ENCODE measurements around the gene COG3.

COG3 gene

GRCh38 chr13:45529758-45530157 is 65.0 kb downstream of the COG3 start:
- Histone ChIP-seq H3K27me3 (ENCODE audit: control insufficient read depth in 1 of 2, insufficient read depth in 2 of 2, low read length in 2 of 2) (no peaks in the 10 kb centered on the region), H3K9ac (ENCODE audit: low read length in 2 of 2) (no peak overlapping the region), H3K4me1 (ENCODE audit: control insufficient read depth, insufficient read depth, low read length) (no peaks in the 10 kb centered on the region), H3K9me3 (ENCODE audit: control insufficient read depth in 2 of 2, low read length in 2 of 2) (no peaks in the 10 kb centered on the region), H3K4me3 (ENCODE audit: low read length in 2 of 2) (no peak overlapping the region), H3K27ac (ENCODE audit: low read length) (no peak overlapping the region), H3K36me3 (ENCODE audit: control insufficient read depth in 2 of 2, insufficient read depth in 2 of 2, low read length in 2 of 2) (peaks cover 29 to 38% of the 10 kb centered on the region in 2 donors)

- H3K36me3 ChIP-seq (ENCODE audit: control insufficient read depth in 2 of 2, insufficient read depth in 2 of 2, low read length in 2 of 2): peaks cover 36 to 40% of the 10 kb centered on the region in 2 donors
- H3K9ac ChIP-seq (ENCODE audit: low read length in 2 of 2): no peak overlapping the region
- no peaks in the 10 kb centered on the region for H3K9me3 ChIP-seq (ENCODE audit: control insufficient read depth in 2 of 2, low read length in 2 of 2)
These were observed 69.9 kb downstream of the COG3 start for GRCh38 chr13:45534604-45535003.

GRCh38 chr13:45536224-45536623 is 71.5 kb downstream of the COG3 start:
- H3K4me3 ChIP-seq (ENCODE audit: low read length in 2 of 2): no peak overlapping the region
- H3K27ac ChIP-seq (ENCODE audit: low read length): no peak overlapping the region
- no peaks in the 10 kb centered on the region for H3K4me1 ChIP-seq (ENCODE audit: control insufficient read depth, insufficient read depth, low read length)
- peaks cover 26 to 30% of the 10 kb centered on the region in 2 donors for H3K36me3 ChIP-seq (ENCODE audit: control insufficient read depth in 2 of 2, insufficient read depth in 2 of 2, low read length in 2 of 2)
- no peaks in the 10 kb centered on the region for H3K27me3 ChIP-seq (ENCODE audit: control insufficient read depth in 1 of 2, insufficient read depth in 2 of 2, low read length in 2 of 2)
- H3K9me3 ChIP-seq (ENCODE audit: control insufficient read depth in 2 of 2, low read length in 2 of 2): no peaks in the 10 kb centered on the region
- no peak overlapping the region for H3K9ac ChIP-seq (ENCODE audit: low read length in 2 of 2)

More at GRCh38 chr13:45534604-45535003, 69.9 kb downstream of the COG3 start:
- no peak overlapping the region for H3K27ac ChIP-seq (ENCODE audit: low read length)
- H3K27me3 ChIP-seq (ENCODE audit: control insufficient read depth in 1 of 2, insufficient read depth in 2 of 2, low read length in 2 of 2): no peaks in the 10 kb centered on the region
- H3K4me3 ChIP-seq (ENCODE audit: low read length in 2 of 2): no peak overlapping the region
- H3K4me1 ChIP-seq (ENCODE audit: control insufficient read depth, insufficient read depth, low read length): no peaks in the 10 kb centered on the region

GRCh38 chr13:45537516-45537915 is 72.8 kb downstream of the COG3 start:
- Histone ChIP-seq H3K9ac (ENCODE audit: low read length in 2 of 2) (no peak overlapping the region), H3K9me3 (ENCODE audit: control insufficient read depth in 2 of 2, low read length in 2 of 2) (no peaks in the 10 kb centered on the region), H3K4me3 (ENCODE audit: low read length in 2 of 2) (no peak overlapping the region), H3K27ac (ENCODE audit: low read length) (no peak overlapping the region), H3K4me1 (ENCODE audit: control insufficient read depth, insufficient read depth, low read length) (no peaks in the 10 kb centered on the region), H3K27me3 (ENCODE audit: control insufficient read depth in 1 of 2, insufficient read depth in 2 of 2, low read length in 2 of 2) (no peaks in the 10 kb centered on the region), H3K36me3 (ENCODE audit: control insufficient read depth in 2 of 2, insufficient read depth in 2 of 2, low read length in 2 of 2) (peaks cover 20 to 26% of the 10 kb centered on the region in 2 donors)

DNA sequence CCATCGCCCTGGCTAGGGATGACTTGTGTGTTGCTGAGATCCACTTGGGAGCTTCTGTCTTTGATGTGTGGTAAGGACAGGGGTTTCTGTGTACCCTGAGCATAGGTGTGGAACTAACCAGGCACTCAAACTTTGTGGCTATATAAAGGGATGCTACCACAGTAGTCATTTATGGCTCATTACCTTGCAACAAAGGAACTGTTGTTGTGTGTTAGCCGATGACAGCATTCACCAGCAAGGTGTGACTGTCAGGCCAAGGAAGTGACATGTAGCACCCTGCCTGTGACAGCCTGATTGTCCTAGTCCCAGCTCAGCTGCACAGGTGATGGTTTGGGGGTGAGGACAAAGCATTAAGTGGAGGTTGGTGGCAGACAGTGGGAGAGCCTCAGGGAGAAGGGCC is 73.6 kb downstream of the COG3 start:
- Histone ChIP-seq H3K4me3 (ENCODE audit: low read length in 2 of 2) (no peak overlapping the region), H3K9ac (ENCODE audit: low read length in 2 of 2) (no peak overlapping the region), H3K36me3 (ENCODE audit: control insufficient read depth in 2 of 2, insufficient read depth in 2 of 2, low read length in 2 of 2) (peaks cover 18 to 21% of the 10 kb centered on the region in 2 donors), H3K27me3 (ENCODE audit: control insufficient read depth in 1 of 2, insufficient read depth in 2 of 2, low read length in 2 of 2) (no peaks in the 10 kb centered on the region), H3K4me1 (ENCODE audit: control insufficient read depth, insufficient read depth, low read length) (no peaks in the 10 kb centered on the region), H3K27ac (ENCODE audit: low read length) (no peak overlapping the region), H3K9me3 (ENCODE audit: control insufficient read depth in 2 of 2, low read length in 2 of 2) (no peaks in the 10 kb centered on the region)

DNA sequence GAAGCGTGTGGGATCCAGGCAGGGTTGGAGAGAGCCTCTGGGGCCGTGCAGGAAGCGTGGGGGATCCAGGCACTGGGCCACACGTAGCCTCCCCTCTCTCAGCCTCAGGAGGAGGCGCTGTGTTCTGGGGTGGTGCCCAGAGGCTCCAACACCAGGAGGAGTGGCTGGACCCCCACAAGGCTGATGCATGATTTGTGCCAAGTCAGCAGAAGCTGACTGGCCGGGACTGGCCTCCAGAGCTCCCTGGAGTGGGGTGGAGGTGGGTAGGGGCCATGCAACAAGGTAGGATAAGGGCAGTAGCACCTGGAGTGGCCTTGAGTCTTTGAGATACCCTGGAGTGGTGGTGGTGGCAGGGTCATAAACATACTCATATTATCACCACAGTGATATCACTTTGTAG is 75.5 kb downstream of the COG3 start:
- no peak overlapping the region for H3K9ac ChIP-seq (ENCODE audit: low read length in 2 of 2)
- H3K27ac ChIP-seq (ENCODE audit: low read length): no peak overlapping the region
- no peak overlapping the region for H3K4me3 ChIP-seq (ENCODE audit: low read length in 2 of 2)
- no peaks in the 10 kb centered on the region for H3K4me1 ChIP-seq (ENCODE audit: control insufficient read depth, insufficient read depth, low read length)
- no peaks in the 10 kb centered on the region for H3K9me3 ChIP-seq (ENCODE audit: control insufficient read depth in 2 of 2, low read length in 2 of 2)
- no peaks in the 10 kb centered on the region for H3K27me3 ChIP-seq (ENCODE audit: control insufficient read depth in 1 of 2, insufficient read depth in 2 of 2, low read length in 2 of 2)
- peaks cover 6 to 7% of the 10 kb centered on the region in 2 donors for H3K36me3 ChIP-seq (ENCODE audit: control insufficient read depth in 2 of 2, insufficient read depth in 2 of 2, low read length in 2 of 2)

- no peak overlapping the region for H3K27ac ChIP-seq (ENCODE audit: low read length)
- H3K4me3 ChIP-seq (ENCODE audit: low read length in 2 of 2): no peak overlapping the region
- peaks cover 0 to 2% of the 10 kb centered on the region in 2 donors for H3K36me3 ChIP-seq (ENCODE audit: control insufficient read depth in 2 of 2, insufficient read depth in 2 of 2, low read length in 2 of 2)
- no peaks in the 10 kb centered on the region for H3K27me3 ChIP-seq (ENCODE audit: control insufficient read depth in 1 of 2, insufficient read depth in 2 of 2, low read length in 2 of 2)
- no peaks in the 10 kb centered on the region for H3K4me1 ChIP-seq (ENCODE audit: control insufficient read depth, insufficient read depth, low read length)
- H3K9me3 ChIP-seq (ENCODE audit: control insufficient read depth in 2 of 2, low read length in 2 of 2): no peaks in the 10 kb centered on the region
- H3K9ac ChIP-seq (ENCODE audit: low read length in 2 of 2): no peak overlapping the region
These were observed 76.1 kb downstream of the COG3 start for GRCh38 chr13:45540864-45541263.

DNA sequence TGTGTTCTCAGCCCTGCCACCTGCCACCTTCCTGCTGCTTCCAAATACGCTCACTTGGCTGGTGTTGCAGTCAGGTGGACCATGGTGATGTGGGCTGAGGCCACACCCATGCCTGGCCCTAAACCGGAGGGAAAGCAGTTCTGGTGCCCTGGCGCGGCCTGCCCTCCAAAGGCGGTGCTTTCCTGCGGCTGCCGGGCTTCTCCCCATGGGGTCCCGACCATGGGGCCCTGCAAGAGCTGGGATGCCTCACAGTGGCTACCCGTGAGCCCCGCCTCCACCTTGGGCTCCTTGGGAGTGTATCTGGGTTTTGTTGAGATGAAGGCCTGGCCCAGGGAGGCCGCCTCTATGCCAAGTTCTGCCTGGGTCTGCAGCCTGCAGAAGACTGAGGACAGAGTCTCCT is 77.1 kb downstream of the COG3 start:
- Histone ChIP-seq H3K27me3 (ENCODE audit: control insufficient read depth in 1 of 2, insufficient read depth in 2 of 2, low read length in 2 of 2) (no peaks in the 10 kb centered on the region), H3K4me3 (ENCODE audit: low read length in 2 of 2) (no peak overlapping the region), H3K27ac (ENCODE audit: low read length) (no peak overlapping the region), H3K4me1 (ENCODE audit: control insufficient read depth, insufficient read depth, low read length) (no peaks in the 10 kb centered on the region), H3K9ac (ENCODE audit: low read length in 2 of 2) (no peak overlapping the region), H3K36me3 (ENCODE audit: control insufficient read depth in 2 of 2, insufficient read depth in 2 of 2, low read length in 2 of 2) (peaks cover 0 to 2% of the 10 kb centered on the region in 2 donors), H3K9me3 (ENCODE audit: control insufficient read depth in 2 of 2, low read length in 2 of 2) (no peaks in the 10 kb centered on the region)

DNA sequence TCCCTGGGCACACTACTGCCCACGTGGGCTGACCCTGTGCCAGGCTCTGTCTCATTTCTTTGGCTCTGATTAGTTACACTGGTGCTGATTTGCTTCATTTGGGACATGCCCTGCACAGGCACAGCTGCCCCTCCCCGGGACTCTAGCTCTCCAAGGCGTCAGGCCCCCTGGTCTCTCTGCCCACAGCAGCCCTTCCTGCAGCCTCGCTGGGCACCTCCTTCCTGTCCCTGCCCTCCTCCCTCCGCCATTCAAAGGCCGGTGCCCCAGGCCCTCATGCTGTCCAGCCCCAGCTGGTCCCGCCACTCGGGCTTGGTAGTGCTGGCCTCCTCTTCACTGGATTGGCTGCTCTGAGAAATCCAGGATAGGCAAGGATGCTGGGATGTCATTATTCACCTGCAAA is 77.7 kb downstream of the COG3 start:
- Histone ChIP-seq H3K27ac (ENCODE audit: low read length) (no peak overlapping the region), H3K36me3 (ENCODE audit: control insufficient read depth in 2 of 2, insufficient read depth in 2 of 2, low read length in 2 of 2) (peaks cover 0 to 2% of the 10 kb centered on the region in 2 donors), H3K27me3 (ENCODE audit: control insufficient read depth in 1 of 2, insufficient read depth in 2 of 2, low read length in 2 of 2) (no peaks in the 10 kb centered on the region), H3K9me3 (ENCODE audit: control insufficient read depth in 2 of 2, low read length in 2 of 2) (no peaks in the 10 kb centered on the region), H3K9ac (ENCODE audit: low read length in 2 of 2) (no peak overlapping the region), H3K4me1 (ENCODE audit: control insufficient read depth, insufficient read depth, low read length) (no peaks in the 10 kb centered on the region), H3K4me3 (ENCODE audit: low read length in 2 of 2) (no peak overlapping the region)

DNA sequence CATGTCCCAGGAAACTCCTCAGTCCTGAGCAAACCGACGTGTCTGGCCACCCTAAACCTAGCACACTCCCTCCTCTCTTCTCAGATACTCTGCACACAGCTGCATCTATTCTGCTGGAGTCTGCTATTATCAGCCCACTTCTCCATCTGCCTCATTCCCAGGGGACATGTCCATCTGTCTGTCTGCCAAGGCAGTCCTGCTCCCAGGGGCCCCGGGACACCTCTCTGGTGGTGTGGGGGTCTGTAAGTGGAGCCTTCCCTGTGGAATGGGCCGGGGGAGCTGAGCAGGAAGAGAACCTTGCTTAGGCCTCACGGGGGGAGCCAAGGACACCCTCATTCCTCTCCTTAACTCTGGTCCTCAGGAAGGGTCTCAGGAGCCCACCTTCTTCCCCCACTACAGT is 78.1 kb downstream of the COG3 start:
- no peak overlapping the region for H3K4me3 ChIP-seq (ENCODE audit: low read length in 2 of 2)
- H3K4me1 ChIP-seq (ENCODE audit: control insufficient read depth, insufficient read depth, low read length): no peaks in the 10 kb centered on the region
- H3K27ac ChIP-seq (ENCODE audit: low read length): no peak overlapping the region
- no peak overlapping the region for H3K9ac ChIP-seq (ENCODE audit: low read length in 2 of 2)
- peaks cover 0 to under 1% of the 10 kb centered on the region in 2 donors for H3K36me3 ChIP-seq (ENCODE audit: control insufficient read depth in 2 of 2, insufficient read depth in 2 of 2, low read length in 2 of 2)
- peaks cover 0 to under 1% of the 10 kb centered on the region in 2 donors for H3K27me3 ChIP-seq (ENCODE audit: control insufficient read depth in 1 of 2, insufficient read depth in 2 of 2, low read length in 2 of 2)
- H3K9me3 ChIP-seq (ENCODE audit: control insufficient read depth in 2 of 2, low read length in 2 of 2): no peaks in the 10 kb centered on the region

DNA sequence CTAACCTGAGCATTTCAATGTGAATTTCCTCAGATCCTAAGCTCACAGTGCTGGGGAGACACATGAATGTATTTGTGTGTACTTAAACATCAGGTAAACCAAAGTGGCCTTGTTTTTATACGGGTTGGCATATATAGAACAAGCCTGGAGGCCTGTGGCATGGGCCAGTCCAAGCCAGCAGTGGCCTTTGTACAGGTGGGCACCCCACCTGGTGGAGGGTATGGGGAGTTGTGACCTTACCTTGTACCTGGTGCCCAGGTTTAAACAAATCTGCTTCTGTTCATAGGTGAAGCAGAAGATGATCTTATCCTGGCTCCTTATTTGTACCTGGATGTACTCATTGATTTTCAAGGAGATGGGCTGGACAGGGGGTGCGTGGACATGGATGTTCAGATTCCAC is 79.8 kb downstream of the COG3 start:
- H3K9ac ChIP-seq (ENCODE audit: low read length in 2 of 2): no peak overlapping the region
- H3K27ac ChIP-seq (ENCODE audit: low read length): no peak overlapping the region
- no peaks in the 10 kb centered on the region for H3K9me3 ChIP-seq (ENCODE audit: control insufficient read depth in 2 of 2, low read length in 2 of 2)
- no peaks in the 10 kb centered on the region for H3K36me3 ChIP-seq (ENCODE audit: control insufficient read depth in 2 of 2, insufficient read depth in 2 of 2, low read length in 2 of 2)
- peaks cover 0 to 2% of the 10 kb centered on the region in 2 donors for H3K27me3 ChIP-seq (ENCODE audit: control insufficient read depth in 1 of 2, insufficient read depth in 2 of 2, low read length in 2 of 2)
- H3K4me3 ChIP-seq (ENCODE audit: low read length in 2 of 2): no peak overlapping the region
- no peaks in the 10 kb centered on the region for H3K4me1 ChIP-seq (ENCODE audit: control insufficient read depth, insufficient read depth, low read length)
